HCT116 (cell line): Measurements from ENCODE around the gene ATF1. TPM values are rescaled to one million over a fixed set of nuclear protein-coding genes. Genes with fewer than 3 reads are reported as not detected.
"Not testable (repeated sequence)": the region's sequence is repeated elsewhere in the genome, so short reads cannot be mapped to it uniquely, and the experiment has no call there.

ENCODE experiments used
- ATAC-seq: fragments of 200-7000 bp; cut with Tn5 transposase; 2 replicates; pipeline ENCODE4 v1.9.1; 2020; ENCODE audit warnings: mild to moderate bottlenecking, moderate library complexity
- BruUV-seq: library from RNA; stranded (reverse); fragments of 400-500 nt; replicated peaks from 2 replicates; lab custom pipeline; 2021; lab: Mats Ljungman, UMichigan
- CTCF ChIA-PET: fragments of 300-600 bp; sonication (Branson Sonifier 250); formaldehyde crosslinking; loops from one replicate; lab custom pipeline; 2021; ENCODE audit warnings: antibody characterized with exemption; lab: Charles Lee
- POLR2A ChIA-PET: fragments of 300-600, 350-600 bp; sonication (Branson Sonifier 250); formaldehyde crosslinking; loops from one replicate; lab custom pipeline; 2021; ENCODE audit warnings: antibody characterized with exemption; lab: Charles Lee
- RAD21 ChIA-PET, 2 experiments: fragments of 300-600 bp; sonication (Branson Sonifier 250); formaldehyde crosslinking; loops; one replicate each; lab custom pipeline; 2023; ENCODE audit warnings: low total read pairs in 2 of 2; ENCODE audit not compliant: uncharacterized antibody in 2 of 2, unreplicated experiment in 2 of 2, low non-redundant PET in 1 of 2; lab: Charles Lee
- DNase-seq: peaks from one replicate; pipeline ENCODE4 v3.0.0-alpha.2; 2010; ENCODE audit warnings: low read depth, low spot score
- H2AFZ ChIP-seq: fragments of 200-600 bp; shearing (Covaris generic), sonication (generic); 2 replicates; pipeline ENCODE4 v1.6.1; 2017; ENCODE audit warnings: low read depth, mixed run types, mixed read lengths, antibody characterized with exemption, low read length; ENCODE audit not compliant: poor library complexity, severe bottlenecking
- H3K27ac ChIP-seq: 2 replicates; pipeline ENCODE4 v1.5.1; 2012; ENCODE audit warnings: low read depth, low read length
- H3K27me3 ChIP-seq: fragments of 200-600 bp; sonication (generic); 2 replicates; pipeline ENCODE4 v1.6.1; 2016; ENCODE audit warnings: mixed run types, low read length, mixed read lengths; ENCODE audit not compliant: insufficient read depth
- H3K36me3 ChIP-seq, 2 experiments: fragments of 200-500 bp in 1 of 2; fragments of 200-600 bp in 1 of 2; sonication (Bioruptor generic) in 1 of 2; sonication (generic) in 1 of 2; 2 replicates each; pipeline versions ENCODE4 v1.5.1 to v1.6.1; 2014 to 2016; ENCODE audit warnings: low read length in 2 of 2, inconsistent platforms in 1 of 2, mixed read lengths in 1 of 2, mixed run types in 1 of 2; ENCODE audit not compliant: insufficient read depth in 2 of 2, control insufficient read depth in 1 of 2
- H3K4me1 ChIP-seq, 2 experiments: fragments of 200-600 bp in 1 of 2; sonication (generic) in 1 of 2; 2 replicates each; pipeline versions ENCODE4 v1.5.1 to v1.6.1; 2012 to 2017; ENCODE audit warnings: low read length in 2 of 2, inconsistent platforms in 1 of 2, mild to moderate bottlenecking in 1 of 2, mixed read lengths in 1 of 2, mixed run types in 1 of 2, moderate library complexity in 1 of 2; ENCODE audit not compliant: insufficient read depth in 2 of 2, control insufficient read depth in 1 of 2
- H3K4me2 ChIP-seq: fragments of 200-600 bp; sonication (generic); 2 replicates; pipeline ENCODE4 v1.6.1; 2017; ENCODE audit warnings: mixed run types, low read length, mixed read lengths
- H3K4me3 ChIP-seq, 2 experiments: fragments of 200-600 bp in 1 of 2; sonication (generic) in 1 of 2; replicated peaks in 1 of 2; 2 replicates each; pipeline ENCODE4 v1.5.1; 2011 to 2016; ENCODE audit warnings: low read length in 2 of 2, control low read depth in 1 of 2, low read depth in 1 of 2, mild to moderate bottlenecking in 1 of 2, mixed read lengths in 1 of 2, mixed run types in 1 of 2
- H3K79me2 ChIP-seq: fragments of 200-600 bp; sonication (generic); 2 replicates; pipeline ENCODE4 v1.6.1; 2017; ENCODE audit warnings: mild to moderate bottlenecking, mixed run types, low read length, moderate library complexity, mixed read lengths; ENCODE audit not compliant: insufficient read depth
- H3K9ac ChIP-seq: fragments of 200-600 bp; sonication (generic); 2 replicates; pipeline ENCODE4 v1.6.1; 2016; ENCODE audit warnings: low read length, mixed read lengths
- H3K9me2 ChIP-seq: fragments of 200-600 bp; sonication (generic), shearing (Covaris generic); 2 replicates; pipeline ENCODE4 v1.6.1; 2017; ENCODE audit warnings: mixed run types, mild to moderate bottlenecking, moderate library complexity; ENCODE audit not compliant: insufficient read depth
- H3K9me3 ChIP-seq, 2 experiments: fragments of 200-500 bp in 1 of 2; fragments of 200-600 bp in 1 of 2; sonication (Bioruptor generic) in 1 of 2; sonication (generic) in 1 of 2; 2 replicates each; pipeline ENCODE4 v1.6.1; 2014 to 2017; ENCODE audit warnings: low read length in 2 of 2, mixed read lengths in 2 of 2, inconsistent platforms in 1 of 2, low read depth in 1 of 2, mild to moderate bottlenecking in 1 of 2, mixed run types in 1 of 2, moderate library complexity in 1 of 2; ENCODE audit not compliant: control insufficient read depth in 1 of 2, insufficient read depth in 1 of 2
- H4K20me1 ChIP-seq: fragments of 200-600 bp; sonication (generic), shearing (Covaris generic); 2 replicates; pipeline ENCODE4 v1.6.1; 2017; ENCODE audit warnings: mixed run types, mild to moderate bottlenecking, moderate library complexity; ENCODE audit not compliant: insufficient read depth
- CTCF ChIP-seq, 3 experiments: fragments of 200-600 bp in 1 of 3; sonication (generic) in 1 of 3; IDR thresholded peaks in 2 of 3; conservative IDR thresholded peaks in 1 of 3; 2 replicates each; pipeline ENCODE4 v1.5.1; 2012 to 2017; ENCODE audit warnings: low read depth in 2 of 3, low read length in 2 of 3, antibody characterized with exemption in 1 of 3, borderline replicate concordance in 1 of 3, control low read depth in 1 of 3, mild to moderate bottlenecking in 1 of 3, mixed read lengths in 1 of 3, mixed run types in 1 of 3, moderate library complexity in 1 of 3; ENCODE audit not compliant: insufficient read depth in 1 of 3
- ELF1 ChIP-seq: IDR thresholded peaks from 2 replicates; pipeline ENCODE4 v1.6.1; 2012; ENCODE audit warnings: low read depth, borderline replicate concordance
- JUND ChIP-seq: IDR thresholded peaks from 2 replicates; pipeline ENCODE4 v1.6.1; 2012
- REST ChIP-seq: IDR thresholded peaks from 2 replicates; pipeline ENCODE4 v1.6.1; 2012; ENCODE audit warnings: low read depth
- TCF7L2 ChIP-seq: IDR thresholded peaks from 2 replicates; pipeline ENCODE4 v1.7.0; 2011; ENCODE audit warnings: borderline replicate concordance, inconsistent platforms; ENCODE audit not compliant: insufficient read depth, insufficient read length; ENCODE audit errors: extremely low read depth
- intact Hi-C: fragments of 100-400 bp; cut with micrococcal nuclease; formaldehyde crosslinking; loops from 2 replicates; pipeline ENCODE4 v1.10.0; 2022
- total RNA-seq: library from RNA; stranded (reverse); gene quantifications from one replicate; pipeline ENCODE4 v1.2.1, GENCODE V29; 2021; ENCODE audit not compliant: unreplicated experiment

The ATF1 gene
- total RNA-seq, 1 experiment from 2014 or later, result 48.8 TPM

GRCh38 chr12:50865266-50865665 lies 101.4 kb downstream of the ATF1 start:
- intact Hi-C loops, result no loop called here
- DNase-seq, result no peak

DNA sequence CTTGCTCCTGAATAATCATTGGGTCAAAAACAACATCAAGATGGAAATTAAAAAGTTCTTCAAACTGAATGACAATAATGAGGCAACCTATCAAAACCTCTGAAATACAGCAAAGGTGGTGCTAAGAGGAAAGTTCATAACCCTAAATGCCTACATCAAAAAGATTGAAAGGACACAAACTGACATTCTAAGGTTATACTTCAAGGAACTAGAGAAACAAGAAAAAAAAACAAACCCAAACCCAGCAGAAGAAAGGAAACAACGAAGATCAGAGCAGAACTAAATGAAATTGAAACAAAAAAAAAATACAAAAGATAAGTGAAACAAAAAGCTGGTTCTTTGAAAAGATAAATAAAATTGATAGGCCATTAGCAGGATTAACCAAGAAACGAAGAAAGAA lies 105.0 kb downstream of the ATF1 start:
- DNase-seq, H3K27ac ChIP-seq, ATAC-seq, H3K4me3 ChIP-seq, H3K36me3 ChIP-seq, H4K20me1 ChIP-seq, intact Hi-C loops, H3K4me1 ChIP-seq, CTCF ChIA-PET, H3K9ac ChIP-seq, H3K9me3 ChIP-seq, POLR2A ChIA-PET, H2AFZ ChIP-seq, RAD21 ChIA-PET, H3K27me3 ChIP-seq, H3K79me2 ChIP-seq, H3K4me2 ChIP-seq, BruUV-seq, H3K9me2 ChIP-seq: not testable (repeated sequence)

More at GRCh38 chr12:50865266-50865665, 101.4 kb downstream of the ATF1 start:
- H3K4me1 ChIP-seq, result peaks cover 0 to 7% of the 10 kb centered on the region in 2 experiments; a peak in 1 of 4 replicates
- POLR2A ChIA-PET, result no interaction called here
- TF ChIP-seq JUND (no peak), CTCF (IDR thresholded peaks at IDR 0.05 in 2 of 3, conservative IDR thresholded peaks at IDR 0.05 in 1 of 3; ENCODE audit: borderline replicate concordance in 1 of 3, insufficient read depth in 1 of 3, low read depth in 2 of 3, low read length in 2 of 3) (no peak), TCF7L2 (no peak), REST (no peak), ELF1 (no peak)
- no peak overlapping the region for H3K27ac ChIP-seq
- H3K36me3 ChIP-seq, result no peaks in the 10 kb centered on the region
- ATAC-seq, result no peak
- CTCF ChIA-PET, result no interaction called here
- H3K4me3 ChIP-seq, result no peak overlapping the region
- peaks cover 0 to 3% of the 10 kb centered on the region in 2 experiments; a peak in 1 of 4 replicates for H3K9me3 ChIP-seq
- no peak overlapping the region for H3K9ac ChIP-seq
- no peaks in the 10 kb centered on the region for H3K27me3 ChIP-seq
- H4K20me1 ChIP-seq, result no peaks in the 10 kb centered on the region
- no peaks in the 10 kb centered on the region for H3K9me2 ChIP-seq
- RAD21 ChIA-PET, result no interaction called here
- no peak overlapping the region for H3K4me2 ChIP-seq
- no peak overlapping the region for H2AFZ ChIP-seq
- BruUV-seq, result no TSS peak
- H3K79me2 ChIP-seq, result no peaks in the 10 kb centered on the region
